HG03432 (cell line): ENCODE data around the gene FAM163A.
A peak's percentile ranks its signal among the peaks of the same experiment; 100 is the strongest.
"Not testable (repeated sequence)": the region's sequence is repeated elsewhere in the genome, so short reads cannot be mapped to it uniquely, and the experiment has no call there.

ENCODE experiments used
- ATAC-seq: cut with Tn5 transposase; IDR thresholded peaks from one replicate; pipeline ENCODE4 v1.9.1; 2021; ENCODE audit warnings: mild to moderate bottlenecking, moderate library complexity; ENCODE audit not compliant: unreplicated experiment

Gene FAM163A

GRCh38 chr1:179786815-179787685 lies 44.0 kb downstream of the FAM163A start:
- no peak for ATAC-seq

DNA sequence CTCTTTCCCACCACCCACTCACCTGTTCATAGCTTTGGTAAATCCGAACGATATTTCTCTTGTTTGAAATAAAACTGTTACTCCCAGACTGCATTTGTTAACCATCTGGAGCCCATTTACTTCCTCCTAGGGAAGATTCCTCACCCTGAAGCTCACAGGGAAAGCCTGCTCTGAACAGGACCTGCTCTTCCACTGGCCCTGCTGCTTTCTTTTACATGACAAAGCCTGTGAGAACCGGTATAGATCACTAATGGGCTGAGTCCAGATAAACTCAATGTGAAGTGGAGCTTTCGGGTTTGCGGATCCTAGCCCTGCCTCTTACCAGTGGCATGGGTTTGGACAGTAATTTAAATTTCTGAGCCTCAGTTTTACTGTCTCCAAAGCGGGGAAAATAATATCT lies 45.2 kb downstream of the FAM163A start:
- no peak for ATAC-seq

DNA sequence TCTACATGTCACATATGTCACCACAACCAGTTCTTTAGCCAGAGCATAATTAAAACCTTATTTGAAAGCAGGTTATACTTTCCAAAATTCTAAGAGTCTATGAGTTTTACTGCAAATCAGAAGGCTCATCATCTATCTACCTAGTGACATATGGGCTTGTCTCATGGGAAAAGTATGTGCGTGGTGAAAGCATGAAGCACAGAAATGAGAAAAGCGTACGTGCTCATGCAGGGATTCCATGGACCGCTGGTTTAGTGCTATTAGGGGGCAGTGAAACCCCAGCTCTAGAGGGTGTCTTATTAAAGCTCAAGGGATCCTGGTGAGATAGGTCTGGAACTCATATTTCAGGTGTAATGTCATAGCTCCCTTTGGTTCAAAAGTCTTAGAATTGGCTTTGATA lies 50.2 kb downstream of the FAM163A start:
- ATAC-seq: no peak

GRCh38 chr1:179794146-179794545 lies 51.1 kb downstream of the FAM163A start:
- no peak for ATAC-seq

- no peak for ATAC-seq
Observed at GRCh38 chr1:179794669-179795068, 51.6 kb downstream of the FAM163A start.

DNA sequence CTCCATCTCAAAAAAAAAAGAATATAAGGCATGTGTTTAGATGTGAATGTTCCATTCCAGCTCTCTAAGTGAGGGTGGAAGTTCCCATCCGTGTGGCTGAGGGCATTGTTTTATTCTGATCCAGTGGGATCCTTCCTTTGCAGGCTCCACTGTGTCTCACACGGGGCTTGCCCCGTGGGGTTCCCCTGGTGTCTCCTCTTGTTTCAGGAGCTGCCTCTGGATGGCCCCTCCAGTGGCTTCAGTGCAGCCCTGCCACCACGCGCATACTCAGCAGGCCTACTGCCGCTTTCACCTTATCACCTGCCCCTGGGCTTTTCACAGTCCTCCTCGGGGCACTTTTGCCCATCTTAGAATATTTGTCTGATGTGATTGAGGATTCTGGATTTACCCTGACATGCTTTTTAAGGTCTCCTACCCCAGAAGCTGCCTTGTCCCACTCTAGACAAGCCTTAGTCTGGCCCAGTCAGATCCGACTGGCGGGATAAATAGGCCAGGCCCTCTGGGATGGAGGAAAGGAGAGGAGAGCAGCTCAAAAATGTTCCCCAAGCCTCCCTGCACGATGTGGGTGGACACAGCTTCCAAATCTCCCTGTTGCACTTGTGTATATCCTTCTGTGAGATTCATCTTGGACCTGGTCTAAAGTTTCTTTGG lies 55.2 kb downstream of the FAM163A start:
- no peak for ATAC-seq

DNA sequence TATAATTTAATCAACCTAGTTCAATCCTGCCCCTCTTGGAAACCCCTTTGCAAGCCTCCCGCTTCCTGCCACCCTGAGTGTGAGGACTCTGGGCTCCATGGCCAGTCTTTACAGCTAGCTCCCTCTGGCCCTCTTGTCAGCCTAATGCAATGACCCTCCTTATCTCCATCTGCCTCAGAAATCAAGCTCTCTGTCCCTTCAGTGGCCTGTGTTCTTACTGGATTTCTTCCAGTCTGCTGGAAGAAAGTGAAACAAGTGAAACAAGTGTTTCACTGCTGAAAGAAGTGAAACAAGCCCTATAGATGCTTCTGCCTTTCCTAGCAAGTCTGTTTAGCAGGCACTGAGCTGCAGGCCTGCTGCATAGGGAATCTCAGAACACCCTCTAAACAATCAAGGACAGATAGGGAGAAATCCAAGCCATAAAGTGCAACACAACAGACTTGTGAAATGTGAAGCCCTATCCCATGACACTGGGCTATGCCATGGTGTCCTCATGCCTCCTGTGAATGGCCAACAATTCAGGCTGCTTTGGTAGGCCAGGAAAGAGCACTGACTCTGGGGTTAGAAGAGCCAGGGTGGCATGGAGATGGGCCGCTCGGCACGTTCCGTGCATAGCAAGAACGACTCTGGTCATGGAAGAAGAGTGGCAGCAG lies 55.9 kb downstream of the FAM163A start:
- no peak for ATAC-seq

GRCh38 chr1:179800481-179800880 lies 57.4 kb downstream of the FAM163A start:
- ATAC-seq: no peak

- no peak for ATAC-seq
Observed at GRCh38 chr1:179803104-179803503, 60.0 kb downstream of the FAM163A start.

GRCh38 chr1:179803918-179804317 lies 60.8 kb downstream of the FAM163A start:
- ATAC-seq: no peak

GRCh38 chr1:179804417-179804816 lies 61.3 kb downstream of the FAM163A start:
- not testable (repeated sequence) for ATAC-seq

DNA sequence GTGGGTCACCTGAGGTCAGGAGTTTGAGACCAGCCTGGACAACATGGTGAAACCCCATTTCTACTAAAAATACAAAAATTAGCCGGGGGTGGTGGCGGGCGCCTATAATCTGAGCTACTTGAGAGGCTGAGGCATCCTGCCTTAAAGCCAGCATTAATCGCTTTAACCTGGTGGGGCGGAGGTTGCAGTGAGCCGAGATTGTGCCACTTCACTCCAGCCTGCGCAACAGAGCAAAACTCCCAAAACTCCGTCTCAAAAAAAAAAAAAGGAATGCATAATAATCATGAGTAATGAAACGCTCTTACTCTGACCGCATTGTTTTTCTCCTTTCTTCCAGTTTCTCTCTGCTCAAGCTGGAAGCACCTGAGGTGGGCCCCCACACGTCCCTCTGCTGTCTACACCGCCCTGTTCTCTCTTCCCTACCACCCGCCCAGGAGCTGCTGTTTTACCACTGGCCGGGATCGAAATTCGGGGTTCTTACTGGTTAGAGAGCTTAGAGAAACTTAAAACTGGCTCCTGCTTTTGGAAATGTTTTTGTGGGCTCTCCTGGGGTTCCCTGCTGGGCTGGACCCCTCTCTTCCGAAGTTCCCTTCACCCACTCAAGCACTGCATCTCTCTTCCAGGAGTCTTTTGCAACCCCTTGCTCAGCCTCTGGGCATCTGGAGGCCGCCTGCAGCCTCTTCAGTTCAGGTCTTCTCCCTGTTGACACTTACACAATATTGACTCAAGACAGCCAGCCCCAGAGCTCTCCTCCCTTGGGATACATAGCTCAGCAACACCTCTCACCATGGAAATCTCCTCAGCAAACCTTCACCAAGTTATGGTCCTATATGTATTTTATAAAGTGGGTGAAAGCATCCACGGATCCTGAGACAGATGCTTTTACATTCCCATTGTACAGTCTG lies 62.5 kb downstream of the FAM163A start:
- ATAC-seq: no peak

- ATAC-seq: no peak
Observed at GRCh38 chr1:179806333-179806732, 63.2 kb downstream of the FAM163A start.

- no peak for ATAC-seq
Observed at GRCh38 chr1:179807291-179807690, 64.2 kb downstream of the FAM163A start.

DNA sequence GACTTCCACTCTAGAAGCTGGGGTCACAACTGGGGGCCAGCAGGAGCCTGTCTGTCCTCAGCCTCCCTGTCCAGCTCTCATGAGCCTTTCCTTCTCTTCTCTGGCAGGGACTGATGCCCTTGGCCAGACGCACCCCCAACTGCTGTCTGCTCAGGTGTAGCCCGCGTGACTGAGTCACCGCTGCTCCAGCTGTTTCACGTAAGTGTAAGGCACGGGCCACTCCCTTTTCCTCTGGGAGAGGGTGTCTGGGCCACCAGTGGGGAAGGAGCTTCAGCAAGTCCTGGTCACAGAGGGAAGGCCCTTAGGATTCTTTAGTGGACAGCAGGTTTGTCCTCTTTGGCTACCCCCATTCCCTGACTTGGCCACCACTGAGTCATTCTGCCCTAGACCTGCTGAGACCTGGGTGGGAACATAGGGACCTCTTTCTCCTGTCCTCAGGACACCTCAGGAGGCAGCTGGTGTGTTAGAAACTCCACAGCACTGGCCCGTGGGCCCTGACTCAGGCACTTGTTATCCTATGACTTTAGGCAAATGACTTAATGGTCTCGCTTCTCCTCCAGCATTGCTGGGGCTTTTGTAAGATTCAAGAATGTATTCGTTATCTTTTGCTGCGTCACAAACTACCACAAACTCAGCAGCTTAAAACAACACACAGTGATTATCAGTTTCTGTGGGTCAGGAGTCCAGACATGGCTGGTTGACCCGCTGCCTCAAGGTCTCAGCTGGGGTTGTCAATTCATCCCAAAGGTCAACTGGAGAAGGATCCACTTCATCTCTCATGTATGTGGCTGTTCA lies 64.8 kb downstream of the FAM163A start:
- ATAC-seq: no peak

DNA sequence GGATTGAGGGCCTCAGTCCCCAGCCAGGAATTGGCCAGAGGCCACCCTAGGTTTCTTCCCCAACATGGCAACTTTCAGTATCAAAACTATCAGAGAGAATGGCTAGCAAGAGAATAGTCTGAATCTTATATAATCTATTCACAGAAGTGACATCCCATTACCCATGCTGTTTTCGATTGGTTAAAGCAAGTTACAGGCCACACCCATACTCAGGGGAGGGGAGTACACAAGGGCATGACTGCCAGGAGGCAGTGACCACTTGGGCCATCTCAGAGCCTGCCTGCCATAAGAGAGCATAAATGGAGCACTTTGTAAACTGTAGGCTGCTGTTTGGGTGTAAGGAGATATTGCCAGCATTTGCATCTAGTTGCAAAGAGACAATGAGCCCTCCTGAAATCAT lies 65.4 kb downstream of the FAM163A start:
- ATAC-seq: no peak

GRCh38 chr1:179809506-179810366 lies 66.6 kb downstream of the FAM163A start:
- peak; percentile 63 for ATAC-seq

GRCh38 chr1:179810367-179810715 lies 67.2 kb downstream of the FAM163A start:
- no peak for ATAC-seq
